Keratinocyte (primary cell): Measurements from ENCODE around the gene COLGALT1. TPM values are rescaled to one million over a fixed set of nuclear protein-coding genes. Genes with fewer than 3 reads are reported as not detected.

Experiments used
- DNase-seq: peaks from one replicate; pipeline ENCODE4 v3.0.0-alpha.2; 2011; ENCODE audit warnings: low read depth, missing footprints, low spot score
- FAIRE-seq: peaks from 2 replicates; lab custom pipeline; 2011; peaks lifted over from hg19 to GRCh38; lab: Jason Lieb, UNC
- H2AFZ ChIP-seq: 2 replicates; pipeline ENCODE4 v1.6.0; 2012; ENCODE audit warnings: low read length, control low read depth, inconsistent platforms; ENCODE audit not compliant: control insufficient read depth
- H3K27ac ChIP-seq: 2 replicates; pipeline ENCODE4 v1.5.1; 2011; ENCODE audit warnings: low read length; ENCODE audit not compliant: control insufficient read depth, insufficient read depth
- H3K27me3 ChIP-seq: 3 replicates; pipeline ENCODE4 v1.6.0; 2011; ENCODE audit warnings: low read length; ENCODE audit not compliant: control insufficient read depth, insufficient read depth; ENCODE audit errors: extremely low read depth
- H3K36me3 ChIP-seq, 2 experiments: 2 replicates in 1 of 2; 3 replicates in 1 of 2; pipeline ENCODE4 v1.5.1; 2011; ENCODE audit warnings: low read length in 2 of 2, mild to moderate bottlenecking in 1 of 2; ENCODE audit not compliant: control insufficient read depth in 2 of 2, insufficient read depth in 2 of 2; ENCODE audit errors: extremely low read depth in 1 of 2
- H3K4me1 ChIP-seq: 3 replicates; pipeline ENCODE4 v1.5.1; 2011; ENCODE audit warnings: low read length; ENCODE audit not compliant: control insufficient read depth, insufficient read depth; ENCODE audit errors: extremely low read depth
- H3K4me2 ChIP-seq: 3 replicates; pipeline ENCODE4 v1.6.0; 2011; ENCODE audit warnings: low read depth, low read length; ENCODE audit not compliant: control insufficient read depth, insufficient read depth; ENCODE audit errors: extremely low read depth
- H3K4me3 ChIP-seq, 3 experiments: fragments of 200-600 bp in 1 of 3; sonication (generic) in 1 of 3; 2 replicates in 2 of 3; 3 replicates in 1 of 3; pipeline ENCODE4 v1.5.1; 2011 to 2016; ENCODE audit warnings: low read length in 3 of 3, mild to moderate bottlenecking in 3 of 3, control low read depth in 2 of 3, inconsistent platforms in 1 of 3, low read depth in 1 of 3, mixed read lengths in 1 of 3, mixed run types in 1 of 3, moderate library complexity in 1 of 3; ENCODE audit not compliant: control insufficient read depth in 2 of 3, insufficient read depth in 2 of 3; ENCODE audit errors: extremely low read depth in 1 of 3
- H3K79me2 ChIP-seq: 2 replicates; pipeline ENCODE4 v1.6.0; 2012; ENCODE audit warnings: low read length; ENCODE audit not compliant: control insufficient read depth, insufficient read depth
- H3K9ac ChIP-seq: 3 replicates; pipeline ENCODE4 v1.6.0; 2011; ENCODE audit warnings: low read length; ENCODE audit not compliant: control insufficient read depth, insufficient read depth; ENCODE audit errors: extremely low read depth
- H3K9me1 ChIP-seq: 3 replicates; pipeline ENCODE4 v1.6.0; 2011; ENCODE audit warnings: low read length; ENCODE audit not compliant: control insufficient read depth, insufficient read depth; ENCODE audit errors: extremely low read depth
- H3K9me3 ChIP-seq: 2 replicates; pipeline ENCODE4 v1.5.1; 2012; ENCODE audit warnings: low read depth, low read length; ENCODE audit not compliant: control insufficient read depth
- H4K20me1 ChIP-seq: 3 replicates; pipeline ENCODE4 v1.6.0; 2011; ENCODE audit warnings: low read length; ENCODE audit not compliant: control insufficient read depth, insufficient read depth; ENCODE audit errors: extremely low read depth
- CTCF ChIP-seq, 3 experiments: IDR thresholded peaks in 1 of 3; conservative IDR thresholded peaks in 1 of 3; optimal IDR thresholded peaks in 1 of 3; 2 replicates in 2 of 3; 3 replicates in 1 of 3; pipeline versions ENCODE3 to v1.5.1; 2011; ENCODE audit warnings: low read length in 3 of 3, mild to moderate bottlenecking in 3 of 3, moderate library complexity in 2 of 3, control low read depth in 1 of 3, inconsistent platforms in 1 of 3; ENCODE audit not compliant: insufficient read depth in 2 of 3; ENCODE audit errors: extremely low read depth in 1 of 3
- EZH2 ChIP-seq: IDR thresholded peaks from one replicate; pipeline ENCODE4 v1.6.1; 2012; ENCODE audit warnings: inconsistent platforms, mild to moderate bottlenecking, low read length, moderate library complexity
- dilution Hi-C: fragments of 300-500 bp; cut with MboI; formaldehyde crosslinking; loops from one replicate; pipeline ENCODE4 v1.7.0; 2020; ENCODE audit warnings: low sequenced_read_pairs; ENCODE audit not compliant: extremely low pct_ligation_motif_present
- polyA plus RNA-seq, 5 experiments: library from polyadenylated mRNA; depleted of rRNA in 3 of 5; stranded (reverse) in 3 of 5; stranded (forward) in 1 of 5; unstranded in 1 of 5; fragments of >200 nt; gene quantifications; 1 replicate in 1 of 5; 2 replicates in 3 of 5; 3 replicates in 1 of 5; pipeline versions ENCODE4 v1.2.1 to v1.2.3, GENCODE V29; 2011 to 2012; ENCODE audit warnings: missing spikeins in 2 of 5, low read depth in 1 of 5, low replicate concordance in 1 of 5

COLGALT1 gene
- polyA plus RNA-seq, 1 donor (not counting 4 experiments of a cell fraction or from before 2014, with no cell fraction given): 89.4 TPM

- no peaks in the 10 kb centered on the region for H3K27me3 ChIP-seq
These were observed 72.5 kb downstream of the COLGALT1 start for GRCh38 chr19:17627921-17628320.

GRCh38 chr19:17629760-17630159, 74.3 kb downstream of the COLGALT1 start:
- no peaks in the 10 kb centered on the region for H3K27me3 ChIP-seq
- no peaks in the 10 kb centered on the region for H3K4me1 ChIP-seq
- dilution Hi-C loops: no loop called here
- no peak overlapping the region for H3K27ac ChIP-seq
- no peak for TF ChIP-seq CTCF (optimal IDR thresholded peaks at IDR 0.05 in 1 of 3, IDR thresholded peaks at IDR 0.05 in 1 of 3, conservative IDR thresholded peaks at IDR 0.05 in 1 of 3; ENCODE audit: extremely low read depth in 1 of 3, insufficient read depth in 2 of 3, low read length in 3 of 3)
- H3K9ac ChIP-seq: no peak overlapping the region
- H3K4me3 ChIP-seq: no peak overlapping the region
- H4K20me1 ChIP-seq: no peaks in the 10 kb centered on the region
- no peaks in the 10 kb centered on the region for H3K36me3 ChIP-seq
- no peaks in the 10 kb centered on the region for H3K9me3 ChIP-seq
- DNase-seq (no peak), FAIRE-seq (no peak)
- H2AFZ ChIP-seq: no peak overlapping the region
- no peaks in the 10 kb centered on the region for H3K9me1 ChIP-seq
- no peak overlapping the region for H3K4me2 ChIP-seq
- no peaks in the 10 kb centered on the region for H3K79me2 ChIP-seq

More at GRCh38 chr19:17627921-17628320, 72.5 kb downstream of the COLGALT1 start:
- DNase-seq: no peak
- no peak overlapping the region for H3K9ac ChIP-seq
- H3K4me3 ChIP-seq: no peak overlapping the region
- no peaks in the 10 kb centered on the region for H3K36me3 ChIP-seq
- dilution Hi-C loops: no loop called here
- H3K4me2 ChIP-seq: no peak overlapping the region
- no peaks in the 10 kb centered on the region for H3K4me1 ChIP-seq
- no peak overlapping the region for H2AFZ ChIP-seq
- FAIRE-seq: no peak
- no peaks in the 10 kb centered on the region for H3K79me2 ChIP-seq
- H3K9me1 ChIP-seq: no peaks in the 10 kb centered on the region
- no peaks in the 10 kb centered on the region for H4K20me1 ChIP-seq
- TF ChIP-seq EZH2 (no peak), CTCF (optimal IDR thresholded peaks at IDR 0.05 in 1 of 3, IDR thresholded peaks at IDR 0.05 in 1 of 3, conservative IDR thresholded peaks at IDR 0.05 in 1 of 3; ENCODE audit: extremely low read depth in 1 of 3, insufficient read depth in 2 of 3, low read length in 3 of 3) (no peak)
- no peaks in the 10 kb centered on the region for H3K9me3 ChIP-seq
- H3K27ac ChIP-seq: no peak overlapping the region
